Activated T-cell treated with anti-CD3 and anti-CD28 coated beads, Interleukin-2, amount 50 U/mL, for 24 hours (primary cell): ENCODE data around the gene RIMBP2.

Source experiments
- DNase-seq: peaks from one replicate; pipeline ENCODE4 v3.0.0-alpha.2; 2020
- H3K27ac Mint-ChIP-seq: 2 replicates; pipeline ENCODE4 v1.8.0; 2020; ENCODE audit warnings: mild to moderate bottlenecking, mixed read lengths
- H3K27me3 Mint-ChIP-seq: 2 replicates; pipeline ENCODE4 v1.8.0; 2020; ENCODE audit warnings: mixed read lengths
- H3K36me3 Mint-ChIP-seq: 2 replicates; pipeline ENCODE4 v1.8.0; 2020; ENCODE audit warnings: low read depth, mixed read lengths
- H3K4me1 Mint-ChIP-seq: 2 replicates; pipeline ENCODE4 v1.8.0; 2020; ENCODE audit warnings: low read depth, mixed read lengths
- H3K4me3 Mint-ChIP-seq: 2 replicates; pipeline ENCODE4 v1.8.0; 2020; ENCODE audit warnings: mild to moderate bottlenecking, moderate library complexity, mixed read lengths
- H3K9me3 Mint-ChIP-seq: 2 replicates; pipeline ENCODE4 v1.8.0; 2020; ENCODE audit warnings: mixed read lengths

RIMBP2 gene

GRCh38 chr12:130526813-130527212 lies 189.3 kb downstream of the RIMBP2 start:
- Mint-ChIP-seq H3K36me3 (no peaks in the 10 kb centered on the region), H3K27me3 (peaks cover 4% of the 10 kb centered on the region), H3K9me3 (no peaks in the 10 kb centered on the region), H3K4me1 (no peaks in the 10 kb centered on the region), H3K4me3 (no peak overlapping the region), H3K27ac (no peak overlapping the region)
- no peak for DNase-seq

GRCh38 chr12:130525384-130526172 lies 190.5 kb downstream of the RIMBP2 start:
- no peaks in the 10 kb centered on the region for H3K4me1 Mint-ChIP-seq
- H3K27ac Mint-ChIP-seq, result no peak overlapping the region
- no peak overlapping the region for H3K4me3 Mint-ChIP-seq
- peaks cover 8% of the 10 kb centered on the region for H3K27me3 Mint-ChIP-seq
- H3K9me3 Mint-ChIP-seq, result no peaks in the 10 kb centered on the region
- DNase-seq, result no peak
- no peaks in the 10 kb centered on the region for H3K36me3 Mint-ChIP-seq

- no peaks in the 10 kb centered on the region for H3K36me3 Mint-ChIP-seq
- H3K27me3 Mint-ChIP-seq, result peaks cover 8% of the 10 kb centered on the region
- DNase-seq, result no peak
- H3K9me3 Mint-ChIP-seq, result no peaks in the 10 kb centered on the region
- no peak overlapping the region for H3K27ac Mint-ChIP-seq
- H3K4me3 Mint-ChIP-seq, result no peak overlapping the region
- H3K4me1 Mint-ChIP-seq, result no peaks in the 10 kb centered on the region
These were observed 191.3 kb downstream of the RIMBP2 start for GRCh38 chr12:130524759-130525158.

GRCh38 chr12:130523863-130524614 lies 192.1 kb downstream of the RIMBP2 start:
- no peaks in the 10 kb centered on the region for H3K9me3 Mint-ChIP-seq
- no peaks in the 10 kb centered on the region for H3K4me1 Mint-ChIP-seq
- H3K27ac Mint-ChIP-seq, result no peak overlapping the region
- DNase-seq, result no peak
- no peak overlapping the region for H3K4me3 Mint-ChIP-seq
- no peaks in the 10 kb centered on the region for H3K36me3 Mint-ChIP-seq
- peaks cover 8% of the 10 kb centered on the region for H3K27me3 Mint-ChIP-seq

GRCh38 chr12:130523208-130523607 lies 192.9 kb downstream of the RIMBP2 start:
- Mint-ChIP-seq H3K4me1 (no peaks in the 10 kb centered on the region), H3K27me3 (peaks cover 8% of the 10 kb centered on the region), H3K27ac (no peak overlapping the region), H3K36me3 (no peaks in the 10 kb centered on the region), H3K9me3 (no peaks in the 10 kb centered on the region), H3K4me3 (no peak overlapping the region)
- DNase-seq, result no peak

- H3K9me3 Mint-ChIP-seq, result no peaks in the 10 kb centered on the region
- DNase-seq, result no peak
- H3K4me3 Mint-ChIP-seq, result no peak overlapping the region
- H3K4me1 Mint-ChIP-seq, result no peaks in the 10 kb centered on the region
- H3K27me3 Mint-ChIP-seq, result peaks cover 8% of the 10 kb centered on the region
- no peak overlapping the region for H3K27ac Mint-ChIP-seq
- no peaks in the 10 kb centered on the region for H3K36me3 Mint-ChIP-seq
These were observed 193.8 kb downstream of the RIMBP2 start for GRCh38 chr12:130522244-130522834.

GRCh38 chr12:130521375-130522124 lies 194.5 kb downstream of the RIMBP2 start:
- no peaks in the 10 kb centered on the region for H3K36me3 Mint-ChIP-seq
- no peaks in the 10 kb centered on the region for H3K4me1 Mint-ChIP-seq
- H3K4me3 Mint-ChIP-seq, result no peak overlapping the region
- peaks cover 9% of the 10 kb centered on the region for H3K27me3 Mint-ChIP-seq
- no peak overlapping the region for H3K27ac Mint-ChIP-seq
- DNase-seq, result no peak
- no peaks in the 10 kb centered on the region for H3K9me3 Mint-ChIP-seq

- no peak overlapping the region for H3K27ac Mint-ChIP-seq
These were observed 195.3 kb downstream of the RIMBP2 start for GRCh38 chr12:130520784-130521183.

GRCh38 chr12:130517588-130517987 lies 198.5 kb downstream of the RIMBP2 start:
- Mint-ChIP-seq H3K36me3 (no peaks in the 10 kb centered on the region), H3K9me3 (no peaks in the 10 kb centered on the region), H3K4me3 (no peak overlapping the region), H3K4me1 (no peaks in the 10 kb centered on the region), H3K27ac (no peak overlapping the region), H3K27me3 (peaks cover 14% of the 10 kb centered on the region)
- no peak for DNase-seq

More at GRCh38 chr12:130520784-130521183, 195.3 kb downstream of the RIMBP2 start:
- no peak for DNase-seq
- Mint-ChIP-seq H3K4me1 (no peaks in the 10 kb centered on the region), H3K9me3 (no peaks in the 10 kb centered on the region), H3K36me3 (no peaks in the 10 kb centered on the region), H3K27me3 (peaks cover 11% of the 10 kb centered on the region), H3K4me3 (no peak overlapping the region)

- no peaks in the 10 kb centered on the region for H3K9me3 Mint-ChIP-seq
- H3K36me3 Mint-ChIP-seq, result no peaks in the 10 kb centered on the region
- H3K27me3 Mint-ChIP-seq, result peaks cover 6% of the 10 kb centered on the region
- no peak overlapping the region for H3K27ac Mint-ChIP-seq
- no peaks in the 10 kb centered on the region for H3K4me1 Mint-ChIP-seq
- no peak for DNase-seq
- H3K4me3 Mint-ChIP-seq, result no peak overlapping the region
These were observed 201.9 kb downstream of the RIMBP2 start for GRCh38 chr12:130514149-130514551.

- Mint-ChIP-seq H3K27me3 (peaks cover 6% of the 10 kb centered on the region), H3K27ac (no peak overlapping the region), H3K4me1 (no peaks in the 10 kb centered on the region), H3K9me3 (no peaks in the 10 kb centered on the region), H3K4me3 (no peak overlapping the region), H3K36me3 (no peaks in the 10 kb centered on the region)
- DNase-seq, result no peak
These were observed 202.5 kb downstream of the RIMBP2 start for GRCh38 chr12:130513556-130513955.

- Mint-ChIP-seq H3K27ac (no peak overlapping the region), H3K4me1 (no peaks in the 10 kb centered on the region), H3K27me3 (peaks cover 3% of the 10 kb centered on the region), H3K4me3 (no peak overlapping the region), H3K9me3 (peaks cover 4% of the 10 kb centered on the region), H3K36me3 (no peaks in the 10 kb centered on the region)
- DNase-seq, result no peak
These were observed 204.8 kb downstream of the RIMBP2 start for GRCh38 chr12:130511285-130511684.

- no peak for DNase-seq
- no peaks in the 10 kb centered on the region for H3K4me1 Mint-ChIP-seq
- H3K36me3 Mint-ChIP-seq, result no peaks in the 10 kb centered on the region
- no peak overlapping the region for H3K27ac Mint-ChIP-seq
- peaks cover 4% of the 10 kb centered on the region for H3K9me3 Mint-ChIP-seq
- no peaks in the 10 kb centered on the region for H3K27me3 Mint-ChIP-seq
- H3K4me3 Mint-ChIP-seq, result no peak overlapping the region
These were observed 206.6 kb downstream of the RIMBP2 start for GRCh38 chr12:130509454-130509853.

GRCh38 chr12:130508847-130509246 lies 207.3 kb downstream of the RIMBP2 start:
- Mint-ChIP-seq H3K27ac (no peak overlapping the region), H3K4me3 (no peak overlapping the region), H3K9me3 (peaks cover 4% of the 10 kb centered on the region), H3K4me1 (no peaks in the 10 kb centered on the region), H3K27me3 (no peaks in the 10 kb centered on the region), H3K36me3 (no peaks in the 10 kb centered on the region)
- no peak for DNase-seq
